ENCODE results near the gene CRTAP.
"Not testable (repeated sequence)": the region's sequence is repeated elsewhere in the genome, so short reads cannot be mapped to it uniquely, and the experiment has no call there.

CRTAP gene

DNA sequence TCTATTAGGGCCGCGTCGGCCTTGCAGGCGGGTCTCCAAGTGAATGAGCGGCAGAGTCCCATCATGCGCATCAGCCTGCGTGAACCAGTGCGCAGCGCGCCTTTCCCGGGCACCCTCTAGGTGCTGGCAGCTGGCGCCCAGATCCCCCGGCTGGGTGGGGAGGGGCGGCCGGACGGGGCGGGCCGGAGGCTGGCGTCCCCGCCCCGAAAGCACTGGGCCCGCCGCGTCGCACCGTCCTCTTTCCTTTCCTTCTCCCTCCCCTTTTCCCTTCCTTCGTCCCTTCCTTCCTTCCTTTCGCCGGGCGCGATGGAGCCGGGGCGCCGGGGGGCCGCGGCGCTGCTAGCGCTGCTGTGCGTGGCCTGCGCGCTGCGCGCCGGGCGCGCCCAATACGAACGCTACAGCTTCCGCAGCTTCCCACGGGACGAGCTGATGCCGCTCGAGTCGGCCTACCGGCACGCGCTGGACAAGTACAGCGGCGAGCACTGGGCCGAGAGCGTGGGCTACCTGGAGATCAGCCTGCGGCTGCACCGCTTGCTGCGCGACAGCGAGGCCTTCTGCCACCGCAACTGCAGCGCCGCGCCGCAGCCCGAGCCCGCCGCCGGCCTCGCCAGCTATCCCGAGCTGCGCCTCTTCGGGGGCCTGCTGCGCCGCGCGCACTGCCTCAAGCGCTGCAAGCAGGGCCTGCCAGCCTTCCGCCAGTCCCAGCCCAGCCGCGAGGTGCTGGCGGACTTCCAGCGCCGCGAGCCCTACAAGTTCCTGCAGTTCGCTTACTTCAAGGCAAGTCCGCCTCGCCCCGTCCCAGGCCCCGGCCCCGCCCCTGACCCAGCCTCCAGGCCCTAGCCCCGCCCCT lies at the start of gene CRTAP:
Gene CRTAP, plus strand, starts transcription at position 243 of the 850 bp plus-strand sequence. Its CDS starts 64 bp downstream, at position 307.
- DNase-seq, result peak; percentile 92

GRCh38 chr3:33064929-33065328 lies 48.9 kb upstream of the CRTAP start:
- DNase-seq, result no peak

DNA sequence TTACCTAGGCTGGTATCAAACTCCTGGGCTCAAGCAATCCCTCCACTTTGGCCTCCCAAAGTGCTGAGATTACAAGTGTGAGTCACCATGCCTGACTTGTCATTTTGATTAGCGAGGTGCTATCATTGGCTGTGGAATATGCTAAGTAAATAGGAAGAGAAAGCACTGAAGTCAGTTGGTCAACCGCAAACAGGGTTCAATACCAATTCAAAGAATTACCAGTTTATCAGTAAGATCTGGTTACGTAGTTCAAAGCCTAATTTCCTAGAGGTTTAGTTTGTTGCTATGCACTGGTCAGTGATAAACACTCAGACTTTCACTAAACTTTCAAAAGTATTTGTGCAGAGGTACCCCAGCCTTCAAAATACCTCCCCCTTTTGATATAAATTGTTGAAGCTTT lies 46.3 kb upstream of the CRTAP start:
- peak; percentile 68 for DNase-seq

DNA sequence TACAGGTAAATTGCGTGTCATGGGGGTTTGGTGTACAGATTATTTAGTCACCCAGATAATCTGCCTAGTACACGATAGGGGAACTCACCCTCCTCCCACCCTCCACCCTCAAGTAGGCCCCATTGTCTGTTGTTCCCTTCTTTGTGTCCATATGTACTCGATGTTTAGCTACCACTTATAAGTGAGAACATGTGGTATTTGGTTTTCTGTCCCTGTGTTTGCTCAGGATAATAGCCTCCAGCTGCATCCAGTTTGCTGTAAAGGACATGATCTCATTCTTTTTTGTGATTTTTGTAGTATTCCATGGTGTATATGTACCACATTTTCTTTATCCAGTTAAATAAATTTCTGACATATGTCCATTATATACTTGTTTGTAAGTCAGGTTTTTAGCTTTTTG lies 44.0 kb upstream of the CRTAP start:
- not testable (repeated sequence) for DNase-seq

DNA sequence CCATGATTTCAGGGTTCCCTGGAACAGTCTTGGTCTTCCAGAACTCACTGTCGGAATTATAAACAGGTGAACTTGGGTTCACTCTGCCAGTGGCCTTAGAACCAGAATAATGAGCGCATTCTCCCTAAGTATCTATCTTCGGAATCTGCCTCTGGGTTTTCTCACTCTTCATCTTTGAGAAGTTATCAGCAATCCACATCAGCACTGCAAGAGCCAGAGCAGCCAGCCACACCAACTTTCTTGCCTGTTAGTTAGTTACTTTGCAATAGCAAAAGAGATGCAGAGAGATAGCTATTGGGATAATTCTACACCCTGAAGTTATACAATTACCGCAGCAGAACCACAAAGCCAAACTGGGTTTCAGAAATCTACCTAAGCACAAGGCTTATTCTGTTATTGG lies 42.6 kb upstream of the CRTAP start:
- DNase-seq, result no peak

- no peak for DNase-seq
These were observed 41.9 kb upstream of the CRTAP start for GRCh38 chr3:33071946-33072345.

DNA sequence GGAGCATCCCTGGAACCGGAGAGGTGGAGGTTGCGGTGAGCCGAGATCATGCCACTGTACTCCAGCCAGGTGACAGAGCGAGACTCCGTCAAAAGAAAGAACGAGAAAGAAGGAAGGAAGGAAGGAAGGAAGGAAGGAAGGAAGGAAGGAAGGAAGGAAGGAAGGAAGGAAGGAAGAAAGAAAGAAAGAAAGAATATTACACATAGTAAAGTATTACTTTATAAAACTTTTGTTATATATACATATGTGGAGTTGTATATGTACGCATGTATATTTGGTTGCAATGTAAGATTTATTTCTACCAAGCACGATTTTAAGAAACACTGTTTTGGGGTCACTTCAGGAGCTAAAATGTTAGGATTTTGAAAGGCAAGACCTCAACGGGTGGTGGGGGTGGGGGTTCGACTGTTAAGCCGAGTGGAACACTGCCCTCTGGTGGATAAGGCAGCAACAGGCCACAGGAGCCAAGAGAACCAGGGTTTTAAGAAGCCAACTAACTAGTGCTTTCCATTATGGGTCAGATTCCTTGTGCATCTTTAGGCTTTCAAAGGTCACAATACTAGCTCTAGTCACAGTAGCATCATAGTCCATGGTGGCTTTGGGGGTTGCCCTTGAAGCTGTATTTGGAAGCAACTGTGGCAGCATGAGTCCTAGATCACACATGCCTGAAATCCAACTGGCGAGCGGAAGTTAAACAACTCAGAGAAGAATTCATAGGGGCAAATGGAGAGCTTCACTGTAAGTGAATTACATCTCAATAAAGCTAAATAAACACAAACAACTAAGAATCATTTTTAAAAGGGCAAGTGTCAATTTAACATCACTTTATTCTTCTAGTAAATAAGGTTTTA lies 39.4 kb upstream of the CRTAP start:
- DNase-seq, result peak; percentile 48

DNA sequence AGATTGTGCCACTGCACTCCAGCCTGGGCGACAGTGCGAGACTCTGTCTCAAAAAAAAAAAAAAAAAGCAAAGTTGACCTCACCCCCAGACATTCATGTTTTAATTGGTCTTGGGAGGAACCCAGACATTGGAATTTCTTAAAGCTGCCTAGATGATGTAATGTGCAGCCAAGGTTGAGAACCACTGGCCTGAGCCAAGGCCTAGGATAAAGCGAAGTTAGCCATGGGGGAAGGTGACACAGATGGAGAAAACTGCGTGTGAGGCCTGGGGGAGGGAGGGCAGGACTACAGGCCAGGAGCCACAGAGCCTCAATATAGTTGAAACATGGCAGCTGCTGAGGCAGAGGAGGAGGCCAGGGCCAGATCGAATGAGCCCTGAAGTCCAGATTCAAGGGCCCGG lies 37.8 kb upstream of the CRTAP start:
- no peak for DNase-seq

- DNase-seq, result no peak
These were observed 36.9 kb upstream of the CRTAP start for GRCh38 chr3:33076952-33077351.

DNA sequence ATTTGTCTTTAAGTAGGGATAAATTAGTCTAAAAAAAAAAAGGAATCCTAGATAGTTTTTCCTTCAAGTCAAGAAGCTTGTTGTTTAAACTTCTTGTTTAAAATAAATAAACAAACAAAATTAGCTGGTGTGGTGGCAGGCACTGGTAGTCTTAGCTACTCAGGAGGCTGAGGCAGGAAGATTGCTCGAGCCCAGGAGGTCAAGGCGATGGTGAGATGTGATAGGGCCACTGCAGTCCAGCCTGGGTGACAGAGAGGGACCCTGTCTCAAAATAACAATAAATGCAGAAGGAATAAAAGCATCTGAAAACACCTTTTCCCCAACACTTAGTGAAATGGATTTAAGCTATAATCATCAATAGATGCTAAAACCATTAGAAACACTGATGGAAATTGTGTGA lies 35.8 kb upstream of the CRTAP start:
- no peak for DNase-seq

GRCh38 chr3:33079813-33080212 lies 34.0 kb upstream of the CRTAP start:
- not testable (repeated sequence) for DNase-seq

DNA sequence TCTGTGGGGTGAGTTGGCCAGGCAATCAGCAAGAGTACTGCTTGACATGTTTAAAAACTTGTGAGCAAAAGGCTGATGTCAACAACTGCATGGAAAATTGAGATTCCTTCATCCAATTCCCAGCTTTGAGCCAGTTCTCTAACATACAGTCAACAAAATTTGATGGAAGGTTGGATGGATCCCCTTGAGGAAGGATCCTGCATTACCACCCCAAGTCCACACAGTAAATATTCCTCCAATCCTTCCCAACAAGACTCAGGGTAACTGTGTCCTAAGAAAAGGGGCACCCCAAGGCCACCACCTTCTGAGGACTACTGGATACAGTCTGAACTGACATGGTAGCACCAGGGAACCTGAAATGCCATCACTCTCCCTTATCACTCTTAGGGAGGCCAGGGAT lies 32.0 kb upstream of the CRTAP start:
- DNase-seq, result no peak

GRCh38 chr3:33083958-33084357 lies 29.9 kb upstream of the CRTAP start:
- no peak for DNase-seq

- no peak for DNase-seq
These were observed 25.1 kb upstream of the CRTAP start for GRCh38 chr3:33088691-33089090.

DNA sequence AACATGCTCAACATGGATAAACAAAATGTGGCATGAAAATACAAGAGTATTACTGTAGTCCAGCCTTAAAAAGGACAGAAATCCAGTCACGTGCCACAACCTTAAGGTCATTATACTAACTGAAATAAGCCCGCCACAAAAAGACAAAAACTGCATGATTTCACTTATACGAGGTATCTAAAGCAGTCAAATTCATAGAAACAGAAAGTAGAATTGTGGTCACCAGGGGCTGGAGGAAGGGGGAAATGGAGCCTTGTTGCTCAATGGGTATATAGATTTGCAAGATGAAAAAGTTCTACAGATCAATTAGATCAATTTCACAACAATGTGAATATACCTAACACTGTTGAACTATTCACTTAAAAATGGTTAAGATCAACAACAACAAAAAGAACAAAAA lies 24.3 kb upstream of the CRTAP start:
- DNase-seq, result peak; percentile 92

- DNase-seq, result no peak
These were observed 22.1 kb upstream of the CRTAP start for GRCh38 chr3:33091746-33092145.

- no peak for DNase-seq
These were observed 21.1 kb upstream of the CRTAP start for GRCh38 chr3:33092496-33093254.

DNA sequence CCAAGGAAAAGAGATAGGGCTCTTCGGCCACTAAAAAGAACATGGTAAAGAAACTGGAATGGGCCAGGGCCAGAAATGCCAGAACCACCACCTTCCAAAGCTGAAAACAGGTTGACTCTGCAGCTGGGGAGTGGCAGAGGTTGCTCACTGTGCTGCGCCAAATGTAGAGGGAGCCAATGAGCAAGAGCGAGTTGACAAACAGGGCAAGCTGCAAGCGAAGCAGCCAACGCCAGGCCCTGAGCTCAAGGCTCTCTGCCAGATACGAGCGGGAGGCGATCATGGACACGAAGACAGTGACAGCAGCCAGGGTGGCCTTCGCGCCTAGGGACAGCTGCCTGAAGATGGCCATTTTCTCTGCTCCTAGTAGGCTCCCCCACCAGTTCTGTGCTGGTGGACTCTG lies 20.0 kb upstream of the CRTAP start:
- DNase-seq, result no peak

GRCh38 chr3:33095436-33095835 lies 18.4 kb upstream of the CRTAP start:
- DNase-seq, result no peak

- peak; percentile 55 for DNase-seq
These were observed 17.5 kb upstream of the CRTAP start for GRCh38 chr3:33096093-33096868.

GRCh38 chr3:33099109-33099645 lies 14.6 kb upstream of the CRTAP start:
- DNase-seq, result no peak

- DNase-seq, result no peak
These were observed 14.1 kb upstream of the CRTAP start for GRCh38 chr3:33099701-33100100.
